Right lobe of liver (tissue), 4 donors: ENCODE results near the gene PTS.

Source experiments
- CTCF ChIP-seq, 4 donors: fragments of 200-600 bp in 3 of 4; fragments of 450-650 bp in 1 of 4; IDR thresholded peaks; one replicate each; pipeline versions ENCODE4 v1.5.1 to v1.8.0; 2016 to 2022; ENCODE audit warnings: antibody characterized with exemption in 4 of 4, mild to moderate bottlenecking in 2 of 4
- POLR2A ChIP-seq: fragments of 450-650 bp; IDR thresholded peaks from one replicate; pipeline ENCODE4 v1.6.1; 2017; ENCODE audit warnings: antibody characterized with exemption, mild to moderate bottlenecking
- donor health status: DM: no; HTN: no; CAD: no.
- donor health status: DM: no; HTN: no; CAD: no.
- donor health status: DM: no; HTN: yes; CAD: no.

GRCh38 chr11:112200252-112200651 is 26.0 kb upstream of the PTS start:
- TF ChIP-seq CTCF (IDR thresholded peaks at IDR 0.05) (no peak), POLR2A (no peak)
